OCI-LY3 (cell line): Measurements from ENCODE around the gene STYXL1.

ENCODE experiments used
- CTCF ChIP-seq: fragments of 200-600, 300-600 bp; sonication (generic); IDR thresholded peaks from 2 replicates; pipeline ENCODE4 v1.5.1; 2014; ENCODE audit warnings: antibody characterized with exemption, low read length, low read depth
- EZH2phosphoT487 ChIP-seq: fragments of 200-600 bp; shearing (Covaris generic); IDR thresholded peaks from 2 replicates; pipeline ENCODE4 v1.6.1; 2018; ENCODE audit warnings: antibody characterized with exemption, mixed run types, low read depth

DNA sequence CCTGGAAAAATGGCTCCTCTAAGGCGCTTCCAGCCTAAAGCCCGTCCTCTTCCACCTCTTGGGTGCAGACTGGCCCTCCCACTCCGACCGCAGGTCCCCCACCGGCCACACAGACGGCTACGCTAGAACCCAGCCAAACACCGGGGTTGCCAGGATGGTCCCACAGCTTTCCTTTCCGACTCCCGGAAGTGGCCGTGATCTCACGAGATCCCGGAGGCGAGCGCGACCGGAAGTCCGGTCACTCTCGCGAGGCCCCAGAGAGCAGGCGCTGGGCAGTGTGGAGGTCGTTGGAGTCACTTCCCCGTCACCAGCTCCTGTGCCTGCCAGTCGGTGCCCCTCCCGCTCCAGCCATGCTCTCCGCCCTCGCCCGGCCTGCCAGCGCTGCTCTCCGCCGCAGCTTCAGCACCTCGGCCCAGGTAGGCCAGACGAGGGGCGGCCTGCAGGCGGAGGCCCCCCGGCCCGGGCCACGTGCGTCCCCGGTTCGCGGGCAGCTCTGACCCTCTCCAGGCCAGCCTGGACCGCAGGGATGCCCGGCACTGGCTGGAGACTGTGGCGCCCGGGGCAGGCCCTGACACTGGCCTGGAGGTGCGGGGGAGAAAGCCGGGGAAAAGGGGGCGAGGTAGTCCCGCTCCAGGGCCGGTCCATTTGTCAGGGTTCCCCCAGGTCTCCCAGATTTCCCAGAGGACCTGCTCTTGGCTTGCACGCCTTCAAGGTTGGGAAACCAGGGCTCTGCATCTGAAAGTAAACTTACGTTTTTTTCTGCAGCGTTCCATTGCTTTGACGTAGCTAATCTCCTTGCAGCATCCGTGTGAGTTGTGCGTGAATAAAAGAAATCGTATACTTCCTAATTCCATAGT, at the start of gene STYXL1, which contains the start of gene MDH2:
- TF ChIP-seq CTCF, result no peak
- TF ChIP-seq EZH2phosphoT487, result no peak
